ENCODE data around the gene DCLRE1C.
"Not testable (repeated sequence)": the region's sequence is repeated elsewhere in the genome, so short reads cannot be mapped to it uniquely, and the experiment has no call there.

DCLRE1C gene

GRCh38 chr10:14942950-14943338, 11.0 kb downstream of the DCLRE1C start:
- not testable (repeated sequence) for DNase-seq

- DNase-seq, result not testable (repeated sequence)
Observed at GRCh38 chr10:14942147-14942949, 11.5 kb downstream of the DCLRE1C start.

- DNase-seq, result not testable (repeated sequence)
Observed at GRCh38 chr10:14938971-14939370, 14.9 kb downstream of the DCLRE1C start.

GRCh38 chr10:14936584-14936983, 17.3 kb downstream of the DCLRE1C start:
- DNase-seq, result no peak

GRCh38 chr10:14930610-14931009, 23.3 kb downstream of the DCLRE1C start:
- no peak for DNase-seq

GRCh38 chr10:14926722-14927416, 27.0 kb downstream of the DCLRE1C start:
- no peak for DNase-seq

GRCh38 chr10:14926061-14926470, 27.8 kb downstream of the DCLRE1C start:
- no peak for DNase-seq

GRCh38 chr10:14925268-14925667, 28.6 kb downstream of the DCLRE1C start:
- DNase-seq, result no peak

GRCh38 chr10:14924013-14924412, 29.9 kb downstream of the DCLRE1C start:
- no peak for DNase-seq

- no peak for DNase-seq
Observed at GRCh38 chr10:14918964-14919363, 34.9 kb downstream of the DCLRE1C start.

- DNase-seq, result no peak
Observed at GRCh38 chr10:14917827-14918226, 36.1 kb downstream of the DCLRE1C start.

- no peak for DNase-seq
Observed at GRCh38 chr10:14916600-14916999, 37.3 kb downstream of the DCLRE1C start.

GRCh38 chr10:14911801-14912200, 42.1 kb downstream of the DCLRE1C start:
- DNase-seq, result no peak

- DNase-seq, result no peak
Observed at GRCh38 chr10:14910953-14911352, 42.9 kb downstream of the DCLRE1C start.

- no peak for DNase-seq
Observed at GRCh38 chr10:14909101-14909500, 44.8 kb downstream of the DCLRE1C start.

GRCh38 chr10:14907591-14907990, 46.3 kb downstream of the DCLRE1C start:
- not testable (repeated sequence) for DNase-seq

- no peak for DNase-seq
Observed at GRCh38 chr10:14906765-14907164, 47.1 kb downstream of the DCLRE1C start.

- DNase-seq, result no peak
Observed at GRCh38 chr10:14905890-14906289, 48.0 kb downstream of the DCLRE1C start.

GRCh38 chr10:14904864-14905263, 49.0 kb downstream of the DCLRE1C start:
- DNase-seq, result no peak

- DNase-seq, result no peak
Observed at GRCh38 chr10:14904316-14904732, 49.6 kb downstream of the DCLRE1C start.

- DNase-seq, result no peak
Observed at GRCh38 chr10:14891151-14891550, 62.7 kb downstream of the DCLRE1C start.

GRCh38 chr10:14889318-14889717, 64.6 kb downstream of the DCLRE1C start:
- DNase-seq, result no peak

- DNase-seq, result no peak
Observed at GRCh38 chr10:14884082-14884481, 69.8 kb downstream of the DCLRE1C start.

GRCh38 chr10:14880229-14880628, 73.7 kb downstream of the DCLRE1C start:
- DNase-seq, result no peak

GRCh38 chr10:14879928-14880193, 74.0 kb downstream of the DCLRE1C start:
- DNase-seq, result no peak

Data from NCI-H446 treated with DMSO at 0.1 percent for 48 hours (cell line).